Testis (tissue), 2 donors: ENCODE data around the gene ABCB8.

Source experiments
- POLR2A ChIP-seq: fragments of 450-650 bp; IDR thresholded peaks from one replicate; pipeline ENCODE4 v1.6.1; 2017; ENCODE audit warnings: antibody characterized with exemption, mild to moderate bottlenecking, moderate library complexity
- TF ChIP-seq, protein P1 (sequence below), 3 experiments: fragments of 450-650 bp in 2 of 3; fragments of 200-600 bp in 1 of 3; sonication (generic) in 1 of 3; IDR thresholded peaks; one replicate each; pipeline ENCODE4 v1.5.1; 2016 to 2019; ENCODE audit warnings: antibody characterized with exemption in 3 of 3, mild to moderate bottlenecking in 2 of 3, moderate library complexity in 1 of 3

DNA sequence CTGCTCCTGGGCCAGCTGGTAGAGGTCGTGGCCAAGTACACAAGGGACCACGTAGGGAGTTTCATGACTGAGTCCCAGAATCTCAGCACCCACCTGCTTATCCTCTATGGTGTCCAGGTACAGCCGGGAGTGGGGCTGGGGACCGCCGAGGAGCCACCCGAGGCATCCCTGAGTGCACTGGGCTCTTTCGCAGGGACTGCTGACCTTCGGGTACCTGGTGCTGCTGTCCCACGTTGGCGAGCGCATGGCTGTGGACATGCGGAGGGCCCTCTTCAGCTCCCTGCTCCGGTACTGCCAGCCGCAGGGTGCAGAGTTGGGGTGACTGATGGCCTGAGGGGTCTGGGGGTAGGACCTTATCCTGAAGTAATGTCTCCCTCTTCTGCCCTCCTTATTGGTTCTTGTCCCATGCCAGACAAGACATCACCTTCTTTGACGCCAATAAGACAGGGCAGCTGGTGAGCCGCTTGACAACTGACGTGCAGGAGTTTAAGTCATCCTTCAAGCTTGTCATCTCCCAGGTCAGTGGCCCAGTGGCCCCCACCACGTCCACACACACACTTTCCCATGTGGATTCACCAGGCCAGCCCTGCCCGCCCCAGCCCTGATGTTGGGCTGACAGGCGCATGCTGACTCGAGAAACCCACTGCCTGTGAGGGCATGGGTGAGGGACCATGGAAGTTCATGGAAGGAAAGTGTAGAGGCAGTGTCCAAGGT lies 6.2 kb downstream of the ABCB8 start:
- no peak for TF ChIP-seq POLR2A
- TF ChIP-seq, protein P1, sequence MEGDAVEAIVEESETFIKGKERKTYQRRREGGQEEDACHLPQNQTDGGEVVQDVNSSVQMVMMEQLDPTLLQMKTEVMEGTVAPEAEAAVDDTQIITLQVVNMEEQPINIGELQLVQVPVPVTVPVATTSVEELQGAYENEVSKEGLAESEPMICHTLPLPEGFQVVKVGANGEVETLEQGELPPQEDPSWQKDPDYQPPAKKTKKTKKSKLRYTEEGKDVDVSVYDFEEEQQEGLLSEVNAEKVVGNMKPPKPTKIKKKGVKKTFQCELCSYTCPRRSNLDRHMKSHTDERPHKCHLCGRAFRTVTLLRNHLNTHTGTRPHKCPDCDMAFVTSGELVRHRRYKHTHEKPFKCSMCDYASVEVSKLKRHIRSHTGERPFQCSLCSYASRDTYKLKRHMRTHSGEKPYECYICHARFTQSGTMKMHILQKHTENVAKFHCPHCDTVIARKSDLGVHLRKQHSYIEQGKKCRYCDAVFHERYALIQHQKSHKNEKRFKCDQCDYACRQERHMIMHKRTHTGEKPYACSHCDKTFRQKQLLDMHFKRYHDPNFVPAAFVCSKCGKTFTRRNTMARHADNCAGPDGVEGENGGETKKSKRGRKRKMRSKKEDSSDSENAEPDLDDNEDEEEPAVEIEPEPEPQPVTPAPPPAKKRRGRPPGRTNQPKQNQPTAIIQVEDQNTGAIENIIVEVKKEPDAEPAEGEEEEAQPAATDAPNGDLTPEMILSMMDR (IDR thresholded peaks at IDR 0.05) = no peak
